Spleen (tissue), 7 donors: ENCODE measurements around the gene VIPAS39.

ENCODE experiments used
- CTCF ChIP-seq, 11 experiments: fragments of 200-600 bp in 7 of 11; fragments of 450-650 bp in 4 of 11; sonication (generic) in 4 of 11; IDR thresholded peaks in 8 of 11; conservative IDR thresholded peaks in 3 of 11; 1 replicate in 7 of 11; 2 replicates in 4 of 11; pipeline versions ENCODE4 v1.4.0 to v1.8.0; 2016 to 2021; ENCODE audit warnings: antibody characterized with exemption in 11 of 11, inconsistent platforms in 4 of 11, mild to moderate bottlenecking in 1 of 11
- POLR2A ChIP-seq, 3 donors: fragments of 450-650 bp; IDR thresholded peaks; one replicate each; pipeline ENCODE4 v1.5.1; 2017; ENCODE audit warnings: antibody characterized with exemption in 3 of 3, mild to moderate bottlenecking in 1 of 3
- POLR2AphosphoS5 ChIP-seq, 3 donors: sonication (generic); formaldehyde crosslinking; IDR thresholded peaks; one replicate each; pipeline ENCODE4 v1.5.1; 2017; ENCODE audit warnings: antibody characterized with exemption in 3 of 3
- donor health status: DM: no; HTN: no; CAD: no; lungs with moderate emphysema.
- donor health status: DM: no; HTN: no; CAD: no.
- donor health status: DM: no; HTN: no; CAD: no.

- no peak for TF ChIP-seq CTCF (IDR thresholded peaks at IDR 0.05 in 8 of 11, conservative IDR thresholded peaks at IDR 0.05 in 3 of 11)
- TF ChIP-seq POLR2A (IDR thresholded peaks at IDR 0.05), result no peak
- TF ChIP-seq POLR2AphosphoS5 (IDR thresholded peaks at IDR 0.05), result no peak
These were observed 33.7 kb upstream of the VIPAS39 start for GRCh38 chr14:77491056-77491455.
